GM23338 (cell line): ENCODE measurements around the gene UBE2D3. TPM values are rescaled to one million over a fixed set of nuclear protein-coding genes. Genes with fewer than 3 reads are reported as not detected.

ENCODE experiments used
- ATAC-seq: fragments of 200-7000 bp; cut with Tn5 transposase; 3 replicates; pipeline ENCODE4 v1.9.1; 2020
- DNase-seq: peaks from one replicate; pipeline ENCODE4 v3.0.0-alpha.2; 2015; ENCODE audit warnings: low spot score
- H2AFZ ChIP-seq: fragments of 200-600 bp; sonication (generic); 2 replicates; pipeline ENCODE4 v1.8.0; 2016; ENCODE audit warnings: antibody characterized with exemption, mild to moderate bottlenecking, moderate library complexity
- H3F3A ChIP-seq: fragments of 200-600 bp; sonication (generic); replicated peaks from 2 replicates; pipeline ENCODE4 v1.8.0; 2017; ENCODE audit warnings: antibody characterized with exemption, mixed run types, low read depth
- H3K27ac ChIP-seq: fragments of 200-600 bp; sonication (generic); 2 replicates; pipeline ENCODE4 v1.6.1; 2016; ENCODE audit warnings: low read depth
- H3K27me3 ChIP-seq: fragments of 200-600 bp; sonication (generic); 2 replicates; pipeline ENCODE4 v1.8.0; 2016; ENCODE audit warnings: mild to moderate bottlenecking, mixed run types, moderate library complexity; ENCODE audit not compliant: insufficient read depth
- H3K36me3 ChIP-seq: fragments of 200-600 bp; sonication (generic); 2 replicates; pipeline ENCODE4 v1.8.0; 2016; ENCODE audit warnings: mild to moderate bottlenecking; ENCODE audit not compliant: insufficient read depth
- H3K4me1 ChIP-seq: fragments of 200-600 bp; sonication (generic); 2 replicates; pipeline ENCODE4 v1.8.0; 2016; ENCODE audit warnings: mild to moderate bottlenecking, moderate library complexity; ENCODE audit not compliant: insufficient read depth
- H3K4me2 ChIP-seq: fragments of 200-600 bp; sonication (generic); 2 replicates; pipeline ENCODE4 v1.7.1; 2017; ENCODE audit warnings: mixed run types
- H3K4me3 ChIP-seq: fragments of 200-600 bp; sonication (generic); 2 replicates; pipeline ENCODE4 v1.6.1; 2016; ENCODE audit warnings: mixed run types
- H3K79me2 ChIP-seq: fragments of 200-600 bp; sonication (generic); replicated peaks from 2 replicates; pipeline ENCODE4 v1.8.0; 2017; ENCODE audit warnings: mild to moderate bottlenecking; ENCODE audit not compliant: insufficient read depth
- H3K9me2 ChIP-seq: fragments of 200-600 bp; sonication (generic); 2 replicates; pipeline ENCODE4 v1.8.0; 2017; ENCODE audit not compliant: insufficient read depth
- H4K20me1 ChIP-seq: fragments of 200-600 bp; sonication (generic); replicated peaks from 2 replicates; pipeline ENCODE4 v1.8.0; 2017; ENCODE audit warnings: mild to moderate bottlenecking; ENCODE audit not compliant: insufficient read depth
- H3K27ac Mint-ChIP-seq: 2 replicates; pipeline ENCODE4 v1.8.0; 2020; ENCODE audit warnings: inconsistent platforms, mild to moderate bottlenecking, moderate library complexity, mixed read lengths
- H3K27me3 Mint-ChIP-seq: 3 replicates; pipeline ENCODE4 v1.8.0; 2022; ENCODE audit warnings: low read depth, mild to moderate bottlenecking, moderate library complexity, mixed read lengths, inconsistent platforms; ENCODE audit not compliant: insufficient read depth, poor library complexity
- H3K36me3 Mint-ChIP-seq: 3 replicates; pipeline ENCODE4 v1.8.0; 2021; ENCODE audit warnings: low read depth, mild to moderate bottlenecking, inconsistent platforms, moderate library complexity, mixed read lengths
- H3K4me1 Mint-ChIP-seq: 3 replicates; pipeline ENCODE4 v1.8.0; 2020; ENCODE audit warnings: mild to moderate bottlenecking, inconsistent platforms, mixed read lengths
- H3K4me3 Mint-ChIP-seq: 3 replicates; pipeline ENCODE4 v1.8.0; 2021; ENCODE audit warnings: moderate library complexity, mild to moderate bottlenecking, inconsistent platforms, mixed read lengths
- H3K9me3 Mint-ChIP-seq: 3 replicates; pipeline ENCODE4 v1.8.0; 2020; ENCODE audit warnings: moderate library complexity, mild to moderate bottlenecking, inconsistent platforms, mixed read lengths
- CREB1 ChIP-seq: fragments of 250-450 bp; sonication (Bioruptor Pico); IDR thresholded peaks from 2 replicates; pipeline ENCODE4 v1.5.0; 2020; ENCODE audit warnings: low read depth, mild to moderate bottlenecking, moderate library complexity
- EZH2 ChIP-seq: fragments of 200-600 bp; sonication (generic); IDR thresholded peaks from one replicate; pipeline ENCODE4 v1.8.0; 2017; ENCODE audit warnings: antibody characterized with exemption, mild to moderate bottlenecking, low read depth; ENCODE audit not compliant: unreplicated experiment
- EZH2phosphoT487 ChIP-seq: fragments of 200-600 bp; sonication (generic); IDR thresholded peaks from one replicate; pipeline ENCODE4 v1.8.1; 2018; ENCODE audit warnings: antibody characterized with exemption; ENCODE audit not compliant: unreplicated experiment
- JUNB ChIP-seq: IDR thresholded peaks from one replicate; pipeline ENCODE4 v1.6.1; 2016; ENCODE audit warnings: antibody characterized with exemption; ENCODE audit not compliant: unreplicated experiment
- NANOG ChIP-seq: IDR thresholded peaks from 2 replicates; pipeline ENCODE4 v1.6.1; 2016; ENCODE audit warnings: antibody characterized with exemption, borderline replicate concordance
- POLR2AphosphoS5 ChIP-seq: IDR thresholded peaks from 2 replicates; pipeline ENCODE4 v1.6.1; 2016; ENCODE audit warnings: antibody characterized with exemption, low read depth
- STAT1 ChIP-seq: IDR thresholded peaks from one replicate; pipeline ENCODE4 v1.6.1; 2016; ENCODE audit warnings: antibody characterized with exemption; ENCODE audit not compliant: unreplicated experiment
- ZNF114 ChIP-seq: fragments of 250-450 bp; sonication (Bioruptor Pico); IDR thresholded peaks from 2 replicates; pipeline ENCODE4 v1.5.0; 2020; ENCODE audit warnings: mild to moderate bottlenecking, moderate library complexity
- ZNF331 ChIP-seq: fragments of 250-450 bp; sonication (Bioruptor Pico); IDR thresholded peaks from 2 replicates; pipeline ENCODE4 v1.5.0; 2020; ENCODE audit warnings: low read depth, mild to moderate bottlenecking, moderate library complexity
- polyA plus RNA-seq: library from polyadenylated mRNA; unstranded; fragments of >200 nt; fragmentation: Nextera tagmentation; extraction: Ambion mirVana; gene quantifications from 2 replicates; pipeline ENCODE4 v1.2.1, GENCODE V29; 2016
- total RNA-seq: library from RNA; depleted of rRNA; stranded (reverse); fragments of >200 nt; shearing (Covaris generic); gene quantifications from 2 replicates; pipeline ENCODE4 v1.2.3, GENCODE V29; 2014
- TF ChIP-seq, protein P1 (sequence below): fragments of 250-450 bp; sonication (Bioruptor Pico); IDR thresholded peaks from 2 replicates; pipeline ENCODE4 v1.5.0; 2020; ENCODE audit warnings: mild to moderate bottlenecking, moderate library complexity
- TF ChIP-seq, protein P2 (sequence below): IDR thresholded peaks from 2 replicates; pipeline ENCODE4 v1.6.1; 2016; ENCODE audit warnings: antibody characterized with exemption
- TF ChIP-seq, protein P3 (sequence below), 2 experiments: fragments of 200-600 bp in 1 of 2; sonication (generic) in 1 of 2; conservative IDR thresholded peaks; 2 replicates each; pipeline versions ENCODE4 v1.5.1 to v1.6.1; 2016 to 2017; ENCODE audit warnings: antibody characterized with exemption in 2 of 2, low read depth in 2 of 2, mild to moderate bottlenecking in 2 of 2, moderate library complexity in 1 of 2
- TF ChIP-seq, protein P4 (sequence below): IDR thresholded peaks from one replicate; pipeline ENCODE4 v1.6.1; 2018; ENCODE audit warnings: antibody characterized with exemption; ENCODE audit not compliant: unreplicated experiment

Gene UBE2D3
- total and polyA plus RNA-seq, 2 experiments from 2014 or later: 250 to 498 TPM

DNA sequence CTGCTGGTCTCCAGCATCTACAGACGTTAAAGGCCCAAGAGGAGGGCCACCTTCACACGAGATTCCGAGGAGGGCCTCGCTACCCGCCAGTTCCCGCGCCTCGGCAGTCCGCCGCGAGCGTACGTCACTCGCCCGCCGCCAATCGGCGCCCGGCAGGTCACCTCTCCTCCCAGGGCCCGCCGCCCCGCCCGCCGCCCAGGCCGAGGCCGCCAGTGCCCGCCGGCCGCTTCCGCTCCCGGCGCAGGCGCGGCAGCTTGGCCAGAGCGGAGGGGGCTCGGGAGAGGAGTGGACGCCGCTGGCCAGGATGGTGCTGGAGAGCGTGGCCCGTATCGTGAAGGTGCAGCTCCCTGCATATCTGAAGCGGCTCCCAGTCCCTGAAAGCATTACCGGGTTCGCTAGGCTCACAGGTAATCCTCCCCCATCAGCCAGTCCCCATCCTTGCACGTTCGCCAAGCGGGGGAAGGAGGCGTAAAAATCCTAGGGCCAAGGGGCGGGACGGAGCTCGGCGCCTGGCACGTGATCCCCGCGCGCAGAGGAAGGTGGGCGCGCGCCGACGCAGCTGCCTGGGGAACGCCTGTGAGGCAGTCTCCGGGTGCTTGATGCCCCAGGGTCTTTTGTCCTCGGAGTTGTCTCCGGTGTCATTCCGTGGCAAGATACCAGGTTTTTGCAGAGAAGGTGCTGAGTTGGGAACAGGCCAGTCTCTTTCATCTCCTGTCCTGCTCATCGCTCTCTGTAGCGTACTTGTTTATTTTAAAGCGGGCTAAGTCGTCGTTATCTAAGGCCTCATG lies 41.6 kb upstream of the UBE2D3 start, which contains the start of gene CISD2:
Gene CISD2 (plus strand): TSS at position 212 of the 788 bp plus-strand sequence. CDS start 93 bp downstream, at position 305.
- Histone ChIP-seq H3K9me2 (no peaks in the 10 kb centered on the region), H3K79me2 (peaks cover 86% of the 10 kb centered on the region), H3K27ac (peak within 1 kb of the TSS; percentile 94), H3K36me3 (no peaks in the 10 kb centered on the region; the same call in 1 of the 2 replicates), H3K4me1 (peaks cover 24% of the 10 kb centered on the region), H3K4me3 (peak within 1 kb of the TSS; percentile 60), H2AFZ (peak within 1 kb of the TSS; percentile 70; the same call in 1 of the 2 replicates), H4K20me1 (no peaks in the 10 kb centered on the region), H3F3A (no peaks in the 10 kb centered on the region; the same call in 1 of the 2 replicates), H3K4me2 (peak within 1 kb of the TSS; percentile 78), H3K27me3 (no peaks in the 10 kb centered on the region)
- Mint-ChIP-seq H3K4me1 (peaks cover 35% of the 10 kb centered on the region), H3K9me3 (no peaks in the 10 kb centered on the region), H3K36me3 (peaks cover 14% of the 10 kb centered on the region), H3K27me3 (peaks cover 7% of the 10 kb centered on the region), H3K27ac (peak within 1 kb of the TSS; percentile 99), H3K4me3 (peak within 1 kb of the TSS; percentile 97)
- peak; percentile 92 for ATAC-seq
- no peak for TF ChIP-seq STAT1
- TF ChIP-seq CREB1 (CRISPR knock-in tag): peak; percentile 87
- 0 out of 2 replicates have a peak, but pooled peaks have one; percentile 25 for TF ChIP-seq ZNF114 (CRISPR knock-in tag)
- no peak for TF ChIP-seq NANOG
- no peak for TF ChIP-seq ZNF331 (CRISPR knock-in tag)
- TF ChIP-seq, protein P1, sequence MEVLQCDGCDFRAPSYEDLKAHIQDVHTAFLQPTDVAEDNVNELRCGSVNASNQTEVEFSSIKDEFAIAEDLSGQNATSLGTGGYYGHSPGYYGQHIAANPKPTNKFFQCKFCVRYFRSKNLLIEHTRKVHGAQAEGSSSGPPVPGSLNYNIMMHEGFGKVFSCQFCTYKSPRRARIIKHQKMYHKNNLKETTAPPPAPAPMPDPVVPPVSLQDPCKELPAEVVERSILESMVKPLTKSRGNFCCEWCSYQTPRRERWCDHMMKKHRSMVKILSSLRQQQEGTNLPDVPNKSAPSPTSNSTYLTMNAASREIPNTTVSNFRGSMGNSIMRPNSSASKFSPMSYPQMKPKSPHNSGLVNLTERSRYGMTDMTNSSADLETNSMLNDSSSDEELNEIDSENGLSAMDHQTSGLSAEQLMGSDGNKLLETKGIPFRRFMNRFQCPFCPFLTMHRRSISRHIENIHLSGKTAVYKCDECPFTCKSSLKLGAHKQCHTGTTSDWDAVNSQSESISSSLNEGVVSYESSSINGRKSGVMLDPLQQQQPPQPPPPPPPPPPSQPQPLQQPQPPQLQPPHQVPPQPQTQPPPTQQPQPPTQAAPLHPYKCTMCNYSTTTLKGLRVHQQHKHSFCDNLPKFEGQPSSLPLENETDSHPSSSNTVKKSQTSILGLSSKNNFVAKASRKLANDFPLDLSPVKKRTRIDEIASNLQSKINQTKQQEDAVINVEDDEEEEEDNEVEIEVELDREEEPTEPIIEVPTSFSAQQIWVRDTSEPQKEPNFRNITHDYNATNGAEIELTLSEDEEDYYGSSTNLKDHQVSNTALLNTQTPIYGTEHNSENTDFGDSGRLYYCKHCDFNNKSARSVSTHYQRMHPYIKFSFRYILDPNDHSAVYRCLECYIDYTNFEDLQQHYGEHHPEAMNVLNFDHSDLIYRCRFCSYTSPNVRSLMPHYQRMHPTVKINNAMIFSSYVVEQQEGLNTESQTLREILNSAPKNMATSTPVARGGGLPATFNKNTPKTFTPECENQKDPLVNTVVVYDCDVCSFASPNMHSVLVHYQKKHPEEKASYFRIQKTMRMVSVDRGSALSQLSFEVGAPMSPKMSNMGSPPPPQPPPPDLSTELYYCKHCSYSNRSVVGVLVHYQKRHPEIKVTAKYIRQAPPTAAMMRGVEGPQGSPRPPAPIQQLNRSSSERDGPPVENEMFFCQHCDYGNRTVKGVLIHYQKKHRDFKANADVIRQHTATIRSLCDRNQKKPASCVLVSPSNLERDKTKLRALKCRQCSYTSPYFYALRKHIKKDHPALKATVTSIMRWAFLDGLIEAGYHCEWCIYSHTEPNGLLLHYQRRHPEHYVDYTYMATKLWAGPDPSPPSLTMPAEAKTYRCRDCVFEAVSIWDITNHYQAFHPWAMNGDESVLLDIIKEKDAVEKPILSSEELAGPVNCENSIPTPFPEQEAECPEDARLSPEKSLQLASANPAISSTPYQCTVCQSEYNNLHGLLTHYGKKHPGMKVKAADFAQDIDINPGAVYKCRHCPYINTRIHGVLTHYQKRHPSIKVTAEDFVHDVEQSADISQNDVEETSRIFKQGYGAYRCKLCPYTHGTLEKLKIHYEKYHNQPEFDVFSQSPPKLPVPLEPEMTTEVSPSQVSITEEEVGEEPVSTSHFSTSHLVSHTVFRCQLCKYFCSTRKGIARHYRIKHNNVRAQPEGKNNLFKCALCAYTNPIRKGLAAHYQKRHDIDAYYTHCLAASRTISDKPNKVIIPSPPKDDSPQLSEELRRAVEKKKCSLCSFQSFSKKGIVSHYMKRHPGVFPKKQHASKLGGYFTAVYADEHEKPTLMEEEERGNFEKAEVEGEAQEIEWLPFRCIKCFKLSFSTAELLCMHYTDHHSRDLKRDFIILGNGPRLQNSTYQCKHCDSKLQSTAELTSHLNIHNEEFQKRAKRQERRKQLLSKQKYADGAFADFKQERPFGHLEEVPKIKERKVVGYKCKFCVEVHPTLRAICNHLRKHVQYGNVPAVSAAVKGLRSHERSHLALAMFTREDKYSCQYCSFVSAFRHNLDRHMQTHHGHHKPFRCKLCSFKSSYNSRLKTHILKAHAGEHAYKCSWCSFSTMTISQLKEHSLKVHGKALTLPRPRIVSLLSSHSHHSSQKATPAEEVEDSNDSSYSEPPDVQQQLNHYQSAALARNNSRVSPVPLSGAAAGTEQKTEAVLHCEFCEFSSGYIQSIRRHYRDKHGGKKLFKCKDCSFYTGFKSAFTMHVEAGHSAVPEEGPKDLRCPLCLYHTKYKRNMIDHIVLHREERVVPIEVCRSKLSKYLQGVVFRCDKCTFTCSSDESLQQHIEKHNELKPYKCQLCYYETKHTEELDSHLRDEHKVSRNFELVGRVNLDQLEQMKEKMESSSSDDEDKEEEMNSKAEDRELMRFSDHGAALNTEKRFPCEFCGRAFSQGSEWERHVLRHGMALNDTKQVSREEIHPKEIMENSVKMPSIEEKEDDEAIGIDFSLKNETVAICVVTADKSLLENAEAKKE (CRISPR knock-in tag): 0 out of 2 replicates have a peak, but pooled peaks have one; percentile 21
- no peak for TF ChIP-seq EZH2phosphoT487
- TF ChIP-seq, protein P2, sequence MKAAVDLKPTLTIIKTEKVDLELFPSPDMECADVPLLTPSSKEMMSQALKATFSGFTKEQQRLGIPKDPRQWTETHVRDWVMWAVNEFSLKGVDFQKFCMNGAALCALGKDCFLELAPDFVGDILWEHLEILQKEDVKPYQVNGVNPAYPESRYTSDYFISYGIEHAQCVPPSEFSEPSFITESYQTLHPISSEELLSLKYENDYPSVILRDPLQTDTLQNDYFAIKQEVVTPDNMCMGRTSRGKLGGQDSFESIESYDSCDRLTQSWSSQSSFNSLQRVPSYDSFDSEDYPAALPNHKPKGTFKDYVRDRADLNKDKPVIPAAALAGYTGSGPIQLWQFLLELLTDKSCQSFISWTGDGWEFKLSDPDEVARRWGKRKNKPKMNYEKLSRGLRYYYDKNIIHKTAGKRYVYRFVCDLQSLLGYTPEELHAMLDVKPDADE: peak; percentile 54; the same call in 1 of the 2 replicates
- no peak for TF ChIP-seq JUNB
- TF ChIP-seq EZH2: no peak
- TF ChIP-seq, protein P3, sequence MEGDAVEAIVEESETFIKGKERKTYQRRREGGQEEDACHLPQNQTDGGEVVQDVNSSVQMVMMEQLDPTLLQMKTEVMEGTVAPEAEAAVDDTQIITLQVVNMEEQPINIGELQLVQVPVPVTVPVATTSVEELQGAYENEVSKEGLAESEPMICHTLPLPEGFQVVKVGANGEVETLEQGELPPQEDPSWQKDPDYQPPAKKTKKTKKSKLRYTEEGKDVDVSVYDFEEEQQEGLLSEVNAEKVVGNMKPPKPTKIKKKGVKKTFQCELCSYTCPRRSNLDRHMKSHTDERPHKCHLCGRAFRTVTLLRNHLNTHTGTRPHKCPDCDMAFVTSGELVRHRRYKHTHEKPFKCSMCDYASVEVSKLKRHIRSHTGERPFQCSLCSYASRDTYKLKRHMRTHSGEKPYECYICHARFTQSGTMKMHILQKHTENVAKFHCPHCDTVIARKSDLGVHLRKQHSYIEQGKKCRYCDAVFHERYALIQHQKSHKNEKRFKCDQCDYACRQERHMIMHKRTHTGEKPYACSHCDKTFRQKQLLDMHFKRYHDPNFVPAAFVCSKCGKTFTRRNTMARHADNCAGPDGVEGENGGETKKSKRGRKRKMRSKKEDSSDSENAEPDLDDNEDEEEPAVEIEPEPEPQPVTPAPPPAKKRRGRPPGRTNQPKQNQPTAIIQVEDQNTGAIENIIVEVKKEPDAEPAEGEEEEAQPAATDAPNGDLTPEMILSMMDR (conservative IDR thresholded peaks at IDR 0.05; ENCODE audit: low read depth in 2 of 2): no peak
- TF ChIP-seq, protein P4, sequence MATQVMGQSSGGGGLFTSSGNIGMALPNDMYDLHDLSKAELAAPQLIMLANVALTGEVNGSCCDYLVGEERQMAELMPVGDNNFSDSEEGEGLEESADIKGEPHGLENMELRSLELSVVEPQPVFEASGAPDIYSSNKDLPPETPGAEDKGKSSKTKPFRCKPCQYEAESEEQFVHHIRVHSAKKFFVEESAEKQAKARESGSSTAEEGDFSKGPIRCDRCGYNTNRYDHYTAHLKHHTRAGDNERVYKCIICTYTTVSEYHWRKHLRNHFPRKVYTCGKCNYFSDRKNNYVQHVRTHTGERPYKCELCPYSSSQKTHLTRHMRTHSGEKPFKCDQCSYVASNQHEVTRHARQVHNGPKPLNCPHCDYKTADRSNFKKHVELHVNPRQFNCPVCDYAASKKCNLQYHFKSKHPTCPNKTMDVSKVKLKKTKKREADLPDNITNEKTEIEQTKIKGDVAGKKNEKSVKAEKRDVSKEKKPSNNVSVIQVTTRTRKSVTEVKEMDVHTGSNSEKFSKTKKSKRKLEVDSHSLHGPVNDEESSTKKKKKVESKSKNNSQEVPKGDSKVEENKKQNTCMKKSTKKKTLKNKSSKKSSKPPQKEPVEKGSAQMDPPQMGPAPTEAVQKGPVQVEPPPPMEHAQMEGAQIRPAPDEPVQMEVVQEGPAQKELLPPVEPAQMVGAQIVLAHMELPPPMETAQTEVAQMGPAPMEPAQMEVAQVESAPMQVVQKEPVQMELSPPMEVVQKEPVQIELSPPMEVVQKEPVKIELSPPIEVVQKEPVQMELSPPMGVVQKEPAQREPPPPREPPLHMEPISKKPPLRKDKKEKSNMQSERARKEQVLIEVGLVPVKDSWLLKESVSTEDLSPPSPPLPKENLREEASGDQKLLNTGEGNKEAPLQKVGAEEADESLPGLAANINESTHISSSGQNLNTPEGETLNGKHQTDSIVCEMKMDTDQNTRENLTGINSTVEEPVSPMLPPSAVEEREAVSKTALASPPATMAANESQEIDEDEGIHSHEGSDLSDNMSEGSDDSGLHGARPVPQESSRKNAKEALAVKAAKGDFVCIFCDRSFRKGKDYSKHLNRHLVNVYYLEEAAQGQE: no peak
- peak; percentile 88 for TF ChIP-seq POLR2AphosphoS5
- peak; percentile 95 for DNase-seq
